Kidney (tissue), 14 donors: Measurements from ENCODE around the gene INTS14. TPM values are rescaled to one million over a fixed set of nuclear protein-coding genes. Genes with fewer than 3 reads are reported as not detected.

Source experiments
- DNase-seq, 5 donors: peaks; one replicate each; pipeline ENCODE4 v3.0.0-alpha.2; 2013 to 2020
- FAIRE-seq: peaks from 2 replicates; lab custom pipeline; 2012; peaks lifted over from hg19 to GRCh38; lab: Jason Lieb, UNC
- H3K27ac ChIP-seq, 2 donors: one replicate each; pipeline ENCODE4 v1.7.0; 2013; ENCODE audit warnings: low read depth in 2 of 2, low read length in 2 of 2, inconsistent platforms in 1 of 2
- H3K27me3 ChIP-seq: one replicate; pipeline ENCODE4 v1.7.1; 2013; ENCODE audit warnings: low read length, inconsistent platforms; ENCODE audit not compliant: control insufficient read depth, insufficient read depth
- H3K36me3 ChIP-seq, 3 donors: one replicate each; pipeline versions ENCODE4 v1.7.0 to v1.7.1; 2013; ENCODE audit warnings: low read length in 3 of 3, control low read depth in 1 of 3, inconsistent platforms in 1 of 3; ENCODE audit not compliant: insufficient read depth in 3 of 3, control insufficient read depth in 2 of 3
- H3K4me1 ChIP-seq, 3 donors: one replicate each; pipeline versions ENCODE4 v1.7.0 to v1.7.1; 2013; ENCODE audit warnings: low read length in 3 of 3, inconsistent platforms in 1 of 3, low read depth in 1 of 3; ENCODE audit not compliant: control insufficient read depth in 2 of 3, insufficient read depth in 2 of 3
- H3K4me3 ChIP-seq, 3 donors: one replicate each; pipeline versions ENCODE4 v1.7.0 to v1.8.1; 2013; ENCODE audit warnings: low read length in 3 of 3, control low read depth in 1 of 3, inconsistent platforms in 1 of 3
- H3K9ac ChIP-seq, 3 donors: one replicate each; pipeline versions ENCODE4 v1.7.0 to v1.7.1; 2013; ENCODE audit warnings: low read length in 3 of 3, control low read depth in 1 of 3, inconsistent platforms in 1 of 3
- H3K9me3 ChIP-seq, 3 donors: one replicate each; pipeline versions ENCODE4 v1.7.0 to v1.7.1; 2013; ENCODE audit warnings: low read length in 3 of 3, control low read depth in 1 of 3, inconsistent platforms in 1 of 3; ENCODE audit not compliant: control insufficient read depth in 2 of 3, insufficient read depth in 1 of 3
- CTCF ChIP-seq: IDR thresholded peaks from 3 replicates; pipeline ENCODE4 v1.5.1; 2012; ENCODE audit warnings: mild to moderate bottlenecking, moderate library complexity, borderline replicate concordance; ENCODE audit not compliant: insufficient read depth; ENCODE audit errors: extremely low read depth
- intact Hi-C: fragments of 100-400 bp; cut with DNase I; formaldehyde crosslinking; loops from one replicate; pipeline ENCODE4 v1.11.1; 2022
- polyA plus RNA-seq: library from polyadenylated mRNA; stranded (reverse); fragments of 350-450 nt; fragmentation: Illumina TruSeq; extraction: RNeasy Lipid Tissue Mini Kit (QIAGEN cat#74804); gene quantifications from one replicate; pipeline ENCODE4 v1.2.3, GENCODE V29; 2014; ENCODE audit warnings: low read depth, low replicate concordance; ENCODE audit not compliant: insufficient read depth
- total RNA-seq: library from RNA; stranded (reverse); fragmentation: NEBNext Ultra II Directional; extraction: Animal tissue kit (Norgen Biotek cat#: 25700); gene quantifications from one replicate; pipeline ENCODE4 v1.2.1, GENCODE V29; 2021
- donor health status: control.
- donor health status: control.
- donor health status: control.
- donor health status: control.
- donor health status: control.
- donor health status: DM: yes; HTN: yes; CAD: no.
- donor health status: Normal renal cell carcinoma (clear cell type).

The INTS14 gene
- total and polyA plus RNA-seq, 2 donors from 2014 or later = 27.8 to 37.1 TPM

- no peaks in the 10 kb centered on the region for H3K36me3 ChIP-seq
- no peaks in the 10 kb centered on the region for H3K9me3 ChIP-seq
- no peak overlapping the region for H3K4me3 ChIP-seq
- DNase-seq = no peak
- TF ChIP-seq CTCF = no peak
- no peaks in the 10 kb centered on the region for H3K27me3 ChIP-seq
- no peak for FAIRE-seq
- H3K27ac ChIP-seq = no peak overlapping the region
- H3K9ac ChIP-seq = peak overlapping the region in 2 of 3 donors; percentile 12 to 97
- H3K4me1 ChIP-seq = peaks cover 0 to 19% (median 15%) of the 10 kb centered on the region in 3 donors
- intact Hi-C loops = no loop called here
Observed at GRCh38 chr15:65612616-65612946, 1.6 kb upstream of the INTS14 start.

- no peaks in the 10 kb centered on the region for H3K36me3 ChIP-seq
- peaks cover 0 to 19% (median 15%) of the 10 kb centered on the region in 3 donors for H3K4me1 ChIP-seq
- no peaks in the 10 kb centered on the region for H3K27me3 ChIP-seq
- H3K4me3 ChIP-seq = peak overlapping the region; percentile 74 to 97 (median 81)
- FAIRE-seq (no peak), DNase-seq (peak in 2 of 5 donors; percentile 8 to 64)
- intact Hi-C loops = no loop called here
- no peaks in the 10 kb centered on the region for H3K9me3 ChIP-seq
- no peak for TF ChIP-seq CTCF
- H3K27ac ChIP-seq = peak overlapping the region; percentile 92 to 97
- peak overlapping the region; percentile 69 to 97 (median 91) for H3K9ac ChIP-seq
Observed at GRCh38 chr15:65611888-65612615, 1.1 kb upstream of the INTS14 start.

- intact Hi-C loops = no loop called here
Observed at GRCh38 chr15:65603559-65603958, 7.4 kb downstream of the INTS14 start.

More at GRCh38 chr15:65603559-65603958, 7.4 kb downstream of the INTS14 start:
- H3K36me3 ChIP-seq = peaks cover 0 to 18% (median 10%) of the 10 kb centered on the region in 3 donors
- no peak for TF ChIP-seq CTCF
- H3K4me3 ChIP-seq = no peak overlapping the region
- FAIRE-seq (no peak), DNase-seq (no peak)
- H3K27me3 ChIP-seq = no peaks in the 10 kb centered on the region
- no peak overlapping the region for H3K27ac ChIP-seq
- no peaks in the 10 kb centered on the region for H3K4me1 ChIP-seq
- H3K9me3 ChIP-seq = no peaks in the 10 kb centered on the region
- H3K9ac ChIP-seq = no peak overlapping the region
